Cerebellar cortex (tissue), 1 donor: Measurements from ENCODE around the gene FAM90A26.
"Not testable (repeated sequence)": the region's sequence is repeated elsewhere in the genome, so short reads cannot be mapped to it uniquely, and the experiment has no call there.

ENCODE experiments used
- DNase-seq: peaks from one replicate; pipeline ENCODE4 v3.0.0-alpha.2; 2015; ENCODE audit warnings: low spot score

FAM90A26 gene, protein sequence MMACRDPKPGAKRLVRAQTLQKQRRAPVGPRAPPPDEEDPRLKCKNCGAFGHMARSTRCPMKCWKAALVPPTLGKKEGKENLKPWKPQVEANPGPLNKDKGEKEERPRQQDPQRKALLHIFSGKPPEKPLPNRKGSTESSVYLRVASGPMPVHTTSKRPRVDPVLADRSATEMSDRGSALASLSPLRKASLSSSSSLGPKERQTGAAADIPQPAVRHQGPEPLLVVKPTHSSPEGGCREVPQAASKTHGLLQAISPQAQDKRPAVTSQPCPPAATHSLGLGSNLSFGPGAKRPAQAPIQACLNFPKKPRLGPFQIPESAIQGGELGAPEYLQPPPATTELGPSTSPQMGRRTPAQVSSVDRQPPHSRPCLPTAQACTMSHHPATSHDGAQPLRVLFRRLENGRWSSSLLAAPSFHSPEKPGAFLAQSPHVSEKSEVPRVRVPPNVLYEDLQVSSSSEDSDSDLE

DNA sequence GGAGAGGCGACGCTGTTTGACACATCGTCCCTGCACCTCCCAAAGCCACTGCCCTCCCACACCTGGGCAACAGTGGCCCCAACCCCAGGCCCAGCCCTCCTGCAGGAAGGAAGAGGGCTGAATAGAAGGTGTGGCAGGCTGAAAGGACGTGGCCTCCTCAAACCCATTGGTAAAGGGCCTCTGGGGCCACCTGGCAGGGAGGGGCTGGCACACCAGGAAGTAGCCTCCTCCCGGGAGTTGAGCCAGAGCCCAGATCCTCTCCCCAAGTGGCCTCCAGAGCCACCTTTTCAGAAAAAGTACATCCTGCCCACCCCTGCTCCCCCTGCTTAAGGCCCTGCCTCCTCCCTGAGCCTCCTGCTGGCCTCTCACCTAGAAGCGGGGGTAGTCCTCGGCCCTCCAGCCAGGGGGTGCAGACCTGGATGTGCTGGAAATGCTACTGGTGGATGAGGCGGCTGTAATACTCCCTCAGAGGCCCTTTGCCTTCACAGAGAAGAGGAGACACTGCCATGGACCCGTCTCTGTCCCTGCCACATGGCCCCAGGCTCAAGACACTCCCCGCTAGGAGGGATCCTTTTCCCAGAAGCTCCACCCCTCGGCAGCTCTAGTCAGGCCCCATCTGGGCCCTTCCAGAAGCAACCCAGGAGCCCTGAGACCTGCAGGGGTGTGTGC is at the start of gene FAM90A26:
Gene FAM90A26 (plus strand): TSS at position 619 of the 669 bp plus-strand sequence. CDS start 2,764 bp downstream, outside the sequence.
- DNase-seq = not testable (repeated sequence)

DNA sequence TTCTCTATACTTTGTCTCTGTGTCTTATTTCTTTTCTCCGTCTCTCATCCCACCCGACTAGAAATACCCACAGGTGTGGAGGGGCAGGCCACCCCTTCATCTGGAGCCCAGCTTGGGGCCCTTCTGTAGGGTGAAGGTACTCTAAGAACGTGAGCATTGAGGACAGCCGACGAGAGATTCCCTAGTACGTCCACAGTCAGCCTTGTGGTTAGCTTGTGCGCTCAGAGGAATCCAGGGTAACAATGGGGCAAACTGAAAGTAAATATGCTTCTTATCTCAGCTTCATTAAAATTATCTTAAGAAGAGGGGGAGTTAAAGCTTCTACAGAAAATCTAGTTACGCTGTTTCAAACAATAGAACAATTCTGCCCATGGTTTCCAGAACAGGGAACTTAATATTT is 47.5 kb upstream of the FAM90A26 start:
- DNase-seq = not testable (repeated sequence)

DNA sequence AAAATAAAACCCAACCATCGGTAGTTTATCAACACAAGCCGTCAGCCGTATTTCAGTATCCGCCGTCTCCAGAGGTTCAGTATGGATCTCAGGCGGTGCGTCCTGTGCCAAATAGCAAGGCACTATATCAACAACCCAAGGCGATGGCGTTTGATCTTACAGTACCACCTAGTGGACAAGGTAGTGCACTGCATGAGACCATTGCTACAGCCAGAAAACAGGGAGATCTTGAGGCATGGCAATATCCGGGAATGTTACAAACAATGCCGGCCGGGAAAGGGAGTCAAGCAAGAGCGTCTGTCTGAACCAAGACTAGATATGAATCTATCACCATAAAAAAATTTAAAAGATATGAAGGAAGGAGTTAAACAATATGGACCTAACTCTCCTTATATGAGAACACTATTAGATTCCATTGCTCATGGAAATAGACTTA is 46.6 kb upstream of the FAM90A26 start:
- DNase-seq = peak; percentile 61

DNA sequence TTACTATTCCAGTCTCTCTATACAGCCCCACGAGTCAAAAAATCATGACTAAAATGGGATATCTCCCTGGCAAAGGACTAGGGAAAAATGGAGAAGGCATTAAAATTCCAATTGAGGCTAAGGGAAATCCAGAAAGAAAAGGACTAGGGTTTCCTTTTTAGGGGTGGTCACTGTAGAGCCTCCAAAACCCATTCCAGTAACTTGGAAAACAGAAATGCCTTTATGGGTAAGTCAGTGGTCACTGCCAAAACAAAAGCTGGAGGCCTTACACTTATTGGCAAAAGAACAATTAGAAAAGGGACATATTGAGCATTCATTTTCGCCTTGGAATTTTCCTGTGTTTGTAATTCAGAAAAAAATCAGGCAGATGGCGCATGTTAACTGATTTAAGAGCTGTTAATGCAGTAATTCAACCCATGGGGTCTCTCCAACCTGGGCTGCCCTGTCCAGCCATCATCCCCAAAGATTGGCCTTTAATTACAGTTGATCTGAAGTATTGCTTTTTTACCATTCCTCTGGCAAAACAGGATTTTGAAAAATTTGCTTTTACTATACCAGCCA is 44.5 kb upstream of the FAM90A26 start:
- not testable (repeated sequence) for DNase-seq

DNA sequence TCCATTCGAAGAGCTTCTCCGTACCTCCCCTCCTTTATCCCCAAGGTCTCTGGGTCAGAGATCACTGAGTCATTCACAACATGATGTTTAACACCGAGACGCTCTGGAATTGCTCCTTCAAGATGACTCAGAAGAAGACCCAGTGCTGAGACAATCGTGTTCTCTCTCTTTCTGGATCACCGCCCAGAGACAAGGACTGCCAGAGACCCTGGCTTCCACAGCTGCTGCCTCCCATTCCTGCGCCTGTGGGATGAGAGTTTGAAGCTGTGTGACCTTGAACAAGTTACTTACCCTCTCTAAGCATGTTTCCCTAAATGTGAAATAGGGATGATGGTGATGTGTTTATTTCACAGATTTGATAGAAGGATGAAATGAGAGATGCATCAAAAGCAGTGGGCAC is 38.8 kb upstream of the FAM90A26 start:
- not testable (repeated sequence) for DNase-seq

DNA sequence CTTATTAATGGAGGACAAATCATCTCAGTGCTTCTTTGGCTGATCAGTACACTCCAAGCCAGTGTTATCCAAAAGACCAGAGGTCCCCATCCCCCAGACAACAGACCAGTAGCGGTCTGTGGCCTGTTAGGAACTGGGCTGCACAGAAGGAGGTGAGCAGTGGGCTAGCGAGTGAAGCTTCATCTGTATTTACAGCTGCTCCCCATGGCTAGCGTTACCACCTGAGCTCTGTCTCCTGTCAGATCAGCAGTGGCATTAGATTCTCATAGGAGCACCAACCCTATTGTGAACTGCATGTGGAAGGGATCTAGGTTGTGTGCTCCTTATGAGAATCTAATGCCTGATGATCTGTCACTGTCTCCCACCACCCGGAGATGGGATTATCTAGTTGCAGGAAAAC is 37.4 kb upstream of the FAM90A26 start:
- DNase-seq = not testable (repeated sequence)

DNA sequence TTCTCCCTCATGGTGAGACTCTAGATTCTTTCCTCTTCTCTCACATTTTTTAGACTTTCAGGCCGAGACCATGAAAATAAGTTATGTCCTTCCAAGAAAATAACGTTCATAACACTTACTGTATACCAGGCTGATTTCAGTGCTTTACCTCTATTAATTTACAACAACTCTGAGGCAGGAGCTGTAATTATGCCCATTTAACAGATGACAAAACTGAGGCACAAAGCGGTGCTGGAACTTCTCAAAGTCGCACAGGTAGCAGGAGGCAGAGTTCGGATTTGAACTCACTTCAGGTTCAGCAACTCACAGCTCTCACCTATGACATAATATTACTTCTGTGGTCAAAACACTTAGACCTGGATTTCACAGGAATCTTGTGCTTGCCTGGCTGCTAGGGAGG is 36.2 kb upstream of the FAM90A26 start:
- not testable (repeated sequence) for DNase-seq

DNA sequence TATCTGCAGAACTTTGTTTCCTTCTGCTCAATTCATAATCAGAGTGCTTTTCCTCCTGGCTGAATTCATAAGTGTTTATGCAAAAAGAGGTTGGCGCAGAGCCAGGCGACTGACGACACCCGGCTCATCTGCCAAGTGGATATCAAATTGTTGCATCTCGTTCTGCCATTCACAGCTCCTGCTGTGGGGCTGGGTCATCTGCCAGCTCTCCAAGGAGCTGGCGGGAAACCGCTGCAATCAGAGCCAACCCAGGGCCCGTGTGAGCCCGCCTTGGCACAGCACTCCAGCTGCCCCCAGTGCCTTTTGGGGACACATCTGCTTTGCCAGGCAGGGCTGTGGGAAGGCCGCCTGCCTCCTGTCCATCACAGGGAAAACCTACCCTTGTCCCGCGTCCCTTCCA is 35.7 kb upstream of the FAM90A26 start:
- peak; percentile 63 for DNase-seq

DNA sequence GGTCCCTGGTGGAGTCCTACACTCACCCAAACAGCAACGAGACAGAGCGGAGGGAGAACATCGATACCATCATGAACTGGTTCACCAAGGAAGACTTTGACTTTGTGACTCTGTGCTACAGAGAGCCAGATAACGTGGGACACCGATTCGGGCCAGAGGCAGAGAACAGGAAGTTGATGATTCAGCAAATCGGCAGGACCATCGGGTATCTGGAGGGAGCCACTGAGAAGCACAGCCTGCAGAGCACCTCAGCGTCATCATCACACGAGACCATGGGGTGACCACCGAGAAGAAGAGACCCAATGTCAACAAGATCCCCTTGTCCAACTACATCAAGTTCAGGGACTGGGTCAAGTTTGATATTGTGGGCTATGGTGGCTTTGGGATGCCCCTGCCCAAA is 29.2 kb upstream of the FAM90A26 start:
- not testable (repeated sequence) for DNase-seq

DNA sequence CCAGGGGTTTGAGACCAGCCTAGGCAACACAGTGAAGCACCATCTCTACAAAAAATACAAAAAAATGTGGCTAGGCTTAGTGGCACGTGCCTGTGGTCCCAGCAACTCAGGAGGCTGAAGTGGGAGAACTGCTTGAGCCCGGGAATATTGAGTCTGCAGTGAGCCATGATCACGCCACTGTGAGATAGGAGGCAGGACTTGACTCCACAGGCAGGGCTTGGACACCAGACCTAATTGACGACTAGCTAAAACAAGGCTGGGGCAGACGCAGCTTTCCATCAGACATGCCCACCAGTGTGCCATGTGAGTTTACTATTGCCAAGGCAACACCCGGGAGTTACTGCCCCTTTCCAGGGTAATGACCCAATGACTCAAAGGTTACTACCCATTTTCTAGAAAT is 27.4 kb upstream of the FAM90A26 start:
- DNase-seq = not testable (repeated sequence)

DNA sequence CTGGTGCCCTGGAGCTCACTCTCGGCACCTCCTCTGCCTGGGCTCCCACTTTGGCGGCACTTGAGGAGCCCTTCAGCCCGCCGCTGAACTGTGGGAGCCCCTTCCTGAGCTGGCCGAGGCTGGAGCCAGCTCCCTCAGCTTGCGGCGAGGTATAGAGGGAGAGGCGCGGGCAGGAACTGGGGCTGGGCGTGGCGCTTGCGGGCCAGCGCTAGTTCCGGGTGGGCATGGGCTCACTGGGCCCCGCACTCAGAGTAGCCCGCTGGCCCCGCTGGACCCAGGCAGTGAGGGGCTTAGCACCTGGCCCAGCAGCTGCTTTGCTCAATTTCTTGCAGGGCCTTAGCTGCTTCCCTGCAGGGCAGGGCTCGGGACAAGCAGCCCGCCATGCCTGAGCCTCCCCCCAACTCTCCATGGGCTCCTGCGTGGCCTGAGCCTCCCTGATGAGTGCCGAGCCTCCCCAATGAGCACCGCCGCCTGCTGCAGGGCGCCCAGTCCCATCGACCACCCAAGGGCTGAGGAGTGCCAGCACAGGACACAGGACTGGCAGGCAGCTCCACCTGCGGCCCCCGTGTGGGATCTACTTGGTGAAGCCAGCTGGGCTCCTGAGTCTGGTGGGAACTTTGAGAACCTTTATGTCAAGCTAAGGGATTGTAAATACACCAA is 26.7 kb upstream of the FAM90A26 start:
- DNase-seq = no peak

DNA sequence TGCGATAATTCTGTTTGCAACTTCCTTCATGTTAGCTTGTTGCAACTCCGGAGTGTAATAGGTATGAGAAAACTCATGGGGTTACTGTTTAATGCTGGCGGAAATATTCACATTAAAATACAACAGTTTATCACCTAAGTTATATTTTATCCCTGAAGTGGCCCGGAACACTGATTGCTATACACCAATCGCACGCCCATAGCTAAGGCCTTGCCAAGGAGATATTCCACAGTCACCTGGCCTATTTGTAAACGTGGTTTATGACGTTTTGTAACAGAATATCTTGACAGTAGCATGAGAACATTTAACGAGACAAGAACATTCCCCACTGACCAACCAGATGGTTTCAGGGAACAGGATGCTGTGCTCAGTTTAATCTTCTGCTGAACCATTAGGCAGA is 23.2 kb upstream of the FAM90A26 start:
- peak; percentile 14 for DNase-seq

DNA sequence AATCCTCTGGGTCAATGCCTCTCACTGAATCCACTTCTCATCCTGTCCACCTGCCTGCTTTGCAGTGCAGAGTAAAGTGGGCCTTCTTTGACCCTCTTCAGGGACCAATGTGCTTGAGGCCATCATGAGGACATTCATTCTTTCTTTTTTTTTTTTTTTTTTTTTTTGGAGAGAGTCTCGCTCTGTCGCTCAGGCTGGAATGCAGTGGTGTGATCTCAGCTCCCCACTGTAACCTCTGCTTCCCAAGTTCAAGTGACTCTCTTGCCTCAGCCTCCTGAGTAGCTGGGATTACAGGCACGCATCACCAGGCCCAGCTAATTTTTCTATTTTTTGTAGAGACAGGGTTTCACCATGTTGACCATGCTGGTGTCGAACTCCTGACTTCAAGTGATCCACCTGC is 22.8 kb upstream of the FAM90A26 start:
- not testable (repeated sequence) for DNase-seq

DNA sequence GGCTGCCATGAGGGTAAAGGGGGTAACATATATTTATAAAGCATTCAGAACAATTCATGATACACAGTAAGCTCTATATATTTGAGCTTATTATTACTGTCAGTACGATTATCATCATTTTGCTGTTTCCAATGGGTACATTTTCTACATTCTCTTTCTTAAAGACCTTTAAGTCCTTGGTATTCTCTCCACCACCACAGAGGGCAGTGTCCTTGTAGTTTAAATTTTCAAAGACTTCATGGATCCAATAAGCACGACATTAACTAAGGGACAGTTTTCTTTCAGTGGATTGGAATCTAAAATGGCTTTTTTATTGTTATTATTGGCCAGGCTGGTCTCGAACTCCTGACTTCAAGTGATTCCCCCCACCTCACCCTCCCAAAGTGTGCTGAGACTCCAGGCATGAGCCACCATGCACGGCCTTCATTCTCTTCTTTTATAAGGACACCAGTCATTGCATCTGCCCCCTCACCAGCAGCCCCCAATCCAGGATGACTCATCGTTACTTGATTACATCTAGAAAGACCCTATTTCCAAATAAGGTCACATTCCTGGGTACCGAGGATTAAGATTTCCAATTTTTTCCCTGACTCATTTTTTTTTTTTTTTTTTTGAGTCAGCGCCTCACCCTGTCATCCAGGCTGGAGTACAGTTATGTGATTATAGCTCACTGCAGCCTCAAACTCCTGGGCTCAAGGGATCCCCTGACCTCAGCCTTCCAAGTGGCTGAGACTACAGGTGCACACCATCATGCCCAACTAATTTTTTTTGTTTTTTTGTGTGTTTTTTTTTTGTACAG is 21.4 kb upstream of the FAM90A26 start:
- DNase-seq = not testable (repeated sequence)

DNA sequence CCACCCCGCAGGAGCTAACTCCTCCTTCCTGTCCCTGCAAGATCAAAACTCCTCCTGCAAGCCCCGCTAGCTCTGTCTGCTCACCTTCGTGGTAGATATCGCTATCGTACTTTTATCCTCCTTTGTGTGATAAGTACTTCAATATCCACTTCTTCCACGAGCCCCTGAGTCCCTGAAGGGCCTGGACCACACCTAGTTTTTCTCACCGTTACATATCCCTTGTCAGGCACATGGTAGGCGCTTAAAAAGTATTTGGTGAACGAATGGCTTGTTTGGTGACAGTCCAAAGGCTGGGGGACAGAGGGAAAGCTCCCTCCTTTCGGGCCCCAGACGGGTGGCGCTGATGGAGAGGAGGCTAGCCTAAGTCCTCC is 18.4 kb upstream of the FAM90A26 start:
- DNase-seq = not testable (repeated sequence)

DNA sequence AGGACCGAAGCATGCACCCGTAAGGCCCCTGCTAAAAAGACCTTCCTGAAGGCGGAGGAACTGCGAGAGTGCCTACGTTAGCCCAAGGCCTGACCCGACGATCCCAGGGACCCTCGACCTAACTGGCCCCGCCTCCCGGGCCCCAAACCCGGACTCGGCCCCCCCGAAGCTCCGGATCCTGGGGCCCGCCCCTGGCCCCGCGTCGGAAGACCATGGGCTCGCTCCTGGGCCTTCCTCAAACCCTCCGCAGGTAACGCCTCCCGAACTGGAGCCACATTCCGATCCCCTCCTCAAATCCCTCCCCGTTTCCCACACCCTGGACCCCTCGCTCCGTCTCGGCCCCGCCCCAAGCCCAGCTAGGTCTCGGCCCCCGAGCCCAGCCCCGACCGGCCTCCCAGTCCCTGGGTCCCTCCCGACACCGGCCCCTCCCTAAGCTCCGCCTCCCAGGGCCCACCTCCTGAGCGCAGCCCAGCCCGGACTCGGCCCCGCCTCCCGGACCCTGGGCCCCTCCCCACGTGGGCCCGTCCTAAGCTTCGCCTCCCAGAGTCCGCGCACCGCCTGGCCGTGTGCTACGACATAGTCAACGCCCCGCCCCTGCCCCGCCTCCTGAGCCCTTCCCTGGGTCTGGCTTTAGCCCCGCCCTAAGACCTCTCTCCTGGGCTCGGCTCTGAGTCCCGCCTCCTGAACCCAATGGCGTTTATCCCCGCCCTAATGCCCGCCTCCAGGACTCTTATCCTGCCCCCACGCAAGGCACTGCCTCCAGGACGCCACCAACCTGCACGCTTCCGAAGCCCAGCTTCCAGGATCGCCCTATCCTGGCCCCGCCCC is 17.8 kb upstream of the FAM90A26 start:
- DNase-seq = peak; percentile 94

DNA sequence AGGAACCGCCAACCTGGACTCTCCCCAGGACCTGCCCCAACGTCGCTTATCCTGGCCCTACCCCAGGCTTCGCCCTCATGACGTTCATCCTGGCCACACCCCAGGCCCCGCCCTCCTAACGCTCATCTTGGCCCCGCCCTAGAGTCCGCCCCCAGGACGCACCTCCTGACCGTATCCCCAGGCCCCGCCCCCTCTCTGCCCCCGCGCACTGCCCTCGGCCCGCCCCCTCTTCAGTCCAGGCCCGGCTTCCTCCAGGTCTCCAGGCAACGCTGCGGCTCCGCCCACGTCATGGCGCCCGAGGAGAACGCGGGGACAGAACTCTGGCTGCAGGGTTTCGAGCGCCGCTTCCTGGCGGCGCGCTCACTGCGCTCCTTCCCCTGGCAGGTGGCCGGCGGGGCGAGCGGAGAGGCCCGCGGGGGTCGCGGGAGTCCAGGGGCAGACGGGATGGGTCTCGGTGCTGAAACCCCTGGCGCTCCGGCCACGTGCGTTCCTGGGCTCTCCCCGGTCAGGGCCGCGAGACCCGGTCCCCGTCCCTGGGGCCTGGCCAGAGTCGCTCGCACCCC is 17.1 kb upstream of the FAM90A26 start:
- DNase-seq = peak; percentile 98

DNA sequence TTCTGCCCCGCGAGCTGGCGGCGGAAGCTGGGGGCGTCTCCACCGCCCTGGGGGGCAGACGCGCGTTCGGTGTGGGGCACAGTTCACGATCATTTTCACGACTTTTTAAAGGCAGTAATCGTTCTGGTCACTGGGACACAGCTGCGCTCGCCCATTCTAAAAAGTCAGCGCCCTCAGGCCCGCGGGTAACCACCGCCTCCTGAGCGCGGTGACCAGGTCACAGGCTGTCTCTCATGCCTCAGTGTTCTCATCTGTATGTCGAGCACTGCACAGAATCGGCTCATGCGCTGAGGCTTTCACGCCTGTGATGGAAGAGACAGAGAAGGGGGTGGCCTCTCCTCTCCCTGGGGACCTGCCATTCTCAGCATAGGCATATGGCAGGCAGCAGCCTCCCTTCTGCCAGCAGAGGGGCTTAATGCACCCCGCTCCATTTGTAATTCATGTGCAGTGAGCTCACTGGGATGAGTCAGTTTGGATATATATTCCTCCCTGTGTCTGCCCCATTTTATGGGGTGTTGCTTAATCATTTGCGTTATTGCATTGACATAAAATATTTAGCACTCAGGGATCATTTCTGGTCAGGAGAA is 16.5 kb upstream of the FAM90A26 start:
- not testable (repeated sequence) for DNase-seq

DNA sequence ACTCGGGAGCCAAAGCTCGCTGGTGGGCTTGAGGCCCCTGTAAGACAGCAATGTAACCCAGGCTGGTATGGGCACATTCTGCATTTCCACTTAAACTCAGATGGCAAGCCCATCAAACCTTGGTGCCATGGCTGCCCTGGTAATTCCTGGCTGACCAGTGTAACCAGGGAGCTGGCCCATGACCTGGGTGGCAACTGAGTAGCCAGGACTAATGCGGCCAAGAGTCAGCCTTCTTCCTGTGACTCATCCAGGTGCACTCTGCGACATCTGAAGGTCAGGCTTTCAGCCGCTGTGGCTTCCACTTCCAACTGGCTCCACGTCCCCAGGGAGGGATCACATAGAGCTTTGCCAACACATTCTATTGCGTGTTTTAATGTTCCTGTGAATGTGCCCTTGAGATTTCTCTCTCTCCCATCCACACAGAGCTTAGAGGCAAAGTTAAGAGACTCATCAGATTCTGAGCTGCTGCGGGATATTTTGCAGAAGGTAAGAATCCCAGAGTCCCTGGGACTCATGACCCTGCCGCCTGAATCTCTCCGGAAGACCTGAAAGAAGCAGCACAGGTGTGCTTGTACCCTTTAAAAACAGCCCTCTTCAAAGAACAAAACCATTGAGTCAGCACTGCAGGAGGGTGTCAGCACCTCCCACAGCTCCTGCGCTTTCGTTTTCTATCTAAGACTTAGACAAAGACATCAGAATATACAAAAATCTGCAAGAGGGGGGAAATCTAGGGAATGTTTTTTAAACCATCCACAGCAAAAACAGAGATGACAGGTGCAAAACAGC is 14.9 kb upstream of the FAM90A26 start:
- not testable (repeated sequence) for DNase-seq
